NCI-H1694 treated with DMSO at 0.1 percent for 48 hours (cell line): ENCODE data around the gene MED10.
"Not testable (repeated sequence)": the region's sequence is repeated elsewhere in the genome, so short reads cannot be mapped to it uniquely, and the experiment has no call there.

ENCODE experiments used
- DNase-seq: peaks from one replicate; lab custom pipeline; 2025; lab: John Stamatoyannopoulos, UW

MED10 gene

DNA sequence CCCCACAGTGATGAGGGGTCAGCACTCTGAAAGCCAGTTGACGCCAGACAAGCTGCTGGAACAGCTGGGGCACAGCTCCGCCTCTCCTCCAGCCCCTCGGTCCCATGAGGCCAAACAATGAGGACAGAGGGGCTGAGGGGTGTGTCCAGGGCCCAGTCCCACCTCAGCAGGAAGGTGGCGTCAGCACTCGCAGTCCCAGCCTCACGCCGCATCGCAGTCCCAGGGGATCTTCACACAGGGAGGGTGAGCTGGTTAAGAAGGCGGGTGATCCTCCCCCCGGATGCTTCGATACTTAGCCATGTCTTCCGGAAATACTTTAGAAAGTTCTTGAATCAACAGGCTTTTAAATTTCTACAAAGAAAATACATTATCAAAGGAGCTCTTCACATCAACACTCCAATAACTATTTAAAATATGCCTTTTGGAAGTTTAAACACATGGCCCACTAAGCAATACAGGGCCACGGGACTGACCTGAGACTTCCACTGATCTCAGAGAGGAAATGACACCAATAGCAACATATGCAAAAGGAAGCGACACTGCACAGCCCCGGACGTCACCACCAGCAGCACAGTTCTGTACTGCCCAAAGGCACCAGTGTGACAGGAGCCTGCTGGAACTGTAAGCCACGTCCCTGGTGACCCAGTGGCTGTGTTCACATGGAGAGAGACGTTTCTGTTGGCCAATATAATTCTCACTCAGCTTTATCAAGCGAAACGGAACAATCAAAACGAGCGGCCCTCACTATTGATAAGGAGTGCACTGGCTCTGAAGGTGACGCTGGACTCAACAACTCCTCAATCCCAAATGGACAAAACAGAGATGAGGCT, 5.9 kb downstream of the MED10 start:
- DNase-seq, result no peak

DNA sequence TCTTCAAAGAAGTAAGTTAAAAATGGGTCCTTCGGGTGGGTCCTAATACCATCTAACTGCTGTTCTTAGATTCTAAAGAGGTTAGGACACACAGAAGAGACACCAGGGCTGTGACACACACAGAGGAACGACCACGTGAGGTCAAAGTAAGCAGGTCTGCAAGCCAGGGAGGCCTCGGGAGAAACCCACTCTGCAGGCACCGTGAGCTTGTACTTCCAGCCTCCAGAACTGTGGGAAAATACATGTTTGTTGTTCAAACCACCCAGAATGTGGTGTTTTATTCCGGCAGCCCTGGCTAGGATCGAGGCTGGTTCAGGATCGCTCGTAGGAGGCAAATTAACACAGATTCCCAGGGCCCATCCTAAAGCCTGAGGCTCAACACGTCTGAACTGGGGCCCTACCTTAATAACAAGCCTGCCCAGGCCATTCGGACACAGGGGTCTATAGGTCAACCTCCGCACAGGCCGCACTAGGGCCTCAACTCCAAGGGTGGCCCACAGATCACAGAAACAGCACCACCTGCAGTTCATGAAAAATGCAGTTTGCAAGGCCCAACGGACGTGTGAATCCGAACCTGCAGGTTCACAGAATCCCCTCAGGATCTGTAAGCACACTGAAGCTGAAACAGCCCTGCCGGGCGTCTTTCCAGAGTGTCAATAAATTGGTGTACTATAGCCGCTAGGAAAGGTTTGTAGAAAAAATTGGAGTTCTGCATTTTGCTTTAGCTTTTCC, 7.1 kb downstream of the MED10 start:
- no peak for DNase-seq

DNA sequence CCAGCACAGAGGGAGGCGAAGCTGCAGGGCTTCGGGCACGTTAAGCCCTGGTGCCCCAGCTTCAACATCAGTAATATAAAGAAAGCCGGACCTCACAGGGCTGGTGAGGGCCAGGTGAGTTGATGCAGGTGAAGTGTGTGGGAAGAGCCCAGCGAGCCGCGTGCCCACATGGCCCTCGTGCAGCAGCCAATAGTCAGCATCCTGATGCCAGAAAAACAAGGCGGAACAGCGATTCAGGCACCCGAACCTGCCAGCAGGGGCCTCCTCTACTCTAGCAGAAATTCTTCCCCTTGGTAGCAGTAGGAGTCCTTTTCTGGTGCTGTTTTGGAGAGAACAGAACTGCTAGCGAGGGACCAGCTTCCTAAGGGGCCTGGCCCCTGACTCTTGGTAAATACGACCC, 7.8 kb downstream of the MED10 start:
- no peak for DNase-seq

DNA sequence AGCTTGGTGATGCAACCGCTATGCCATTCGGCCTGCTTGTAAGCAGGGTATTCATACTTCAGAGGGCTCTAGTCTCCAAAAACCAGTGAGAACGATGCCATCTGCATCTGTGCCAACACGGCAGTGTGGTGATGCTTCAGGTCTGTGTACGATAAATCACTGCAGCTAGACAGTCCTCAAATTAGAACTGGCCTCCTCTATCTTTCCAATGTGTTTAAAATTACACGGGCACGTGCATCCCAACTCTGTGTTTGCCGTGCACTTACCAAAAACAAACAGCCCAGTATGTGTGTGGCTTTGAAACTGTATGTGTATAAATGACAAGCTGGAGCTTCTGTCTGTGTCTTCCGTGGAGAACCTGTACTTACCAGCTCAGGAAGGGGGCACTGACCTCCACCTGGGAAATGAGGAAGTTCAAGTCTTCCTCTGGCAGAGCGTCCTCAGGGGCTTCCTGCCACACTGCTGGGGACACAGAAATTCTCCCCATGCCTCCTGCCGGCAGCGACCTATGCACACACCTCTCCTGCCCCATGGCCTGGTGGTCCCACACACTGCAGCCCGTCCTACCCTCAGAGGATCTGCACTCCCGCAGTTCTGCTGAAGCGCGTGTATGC, 12.3 kb downstream of the MED10 start:
- DNase-seq, result no peak

DNA sequence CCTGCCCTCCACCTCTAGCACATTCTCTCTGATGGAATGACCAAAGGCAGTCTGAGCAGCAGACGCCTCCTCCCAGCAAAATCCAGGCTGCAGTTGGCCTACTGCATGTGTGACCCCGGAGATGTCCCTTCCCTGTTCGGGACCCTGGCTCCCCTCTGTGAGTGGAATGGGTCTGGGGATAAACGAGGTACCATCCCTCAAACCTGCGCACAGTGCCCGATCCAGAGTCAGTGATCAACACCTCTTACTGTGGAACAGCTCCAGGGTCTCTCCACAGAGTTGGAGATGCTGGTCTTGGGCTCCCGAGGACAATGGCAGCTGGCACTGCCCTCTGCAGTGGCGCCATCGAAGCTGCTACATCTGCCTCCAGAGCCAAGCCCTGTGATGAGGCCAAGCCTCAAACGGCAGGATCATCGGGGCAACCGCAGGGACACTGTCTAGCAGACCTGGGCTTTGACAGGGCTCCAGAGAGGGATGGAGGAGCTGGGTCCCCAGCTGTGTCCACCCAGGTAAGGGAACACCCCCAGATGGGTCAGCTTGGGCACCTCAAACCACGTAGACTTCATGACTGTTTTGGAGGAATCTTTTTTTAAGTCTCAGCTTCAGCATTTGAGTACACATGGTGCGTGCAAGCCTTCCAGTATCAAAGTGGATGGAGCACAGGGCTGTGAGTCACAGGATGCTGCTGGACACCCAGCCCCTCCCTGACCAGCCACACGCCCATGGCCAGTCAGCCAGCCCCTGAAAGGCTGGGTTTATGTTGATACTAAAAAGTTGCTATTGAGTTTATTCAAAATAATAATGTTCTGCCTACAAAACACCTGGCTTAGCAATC, 13.0 kb downstream of the MED10 start:
- no peak for DNase-seq

DNA sequence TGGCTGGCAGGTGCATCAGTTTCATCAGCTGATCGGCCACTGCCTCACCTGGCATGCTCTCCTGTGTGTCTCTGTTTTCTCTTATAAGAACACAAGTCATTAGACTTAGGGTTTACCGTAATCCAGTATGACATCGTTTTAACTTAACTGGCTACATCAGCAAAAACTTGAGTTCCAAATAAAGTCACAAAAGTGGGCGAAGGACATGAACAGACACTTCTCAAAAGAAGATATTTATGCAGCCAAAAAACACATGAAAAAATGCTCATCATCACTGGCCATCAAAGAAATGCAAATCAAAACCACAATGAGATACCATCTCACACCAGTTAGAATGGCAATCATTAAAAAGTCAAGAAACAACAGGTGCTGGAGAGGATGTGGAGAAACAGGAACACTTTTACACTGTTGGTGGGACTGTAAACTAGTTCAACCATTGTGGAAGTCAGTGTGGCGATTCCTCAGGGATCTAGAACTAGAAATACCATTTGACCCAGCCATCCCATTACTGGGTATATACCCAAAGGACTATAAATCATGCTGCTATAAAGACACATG, 14.8 kb downstream of the MED10 start:
- DNase-seq, result not testable (repeated sequence)

DNA sequence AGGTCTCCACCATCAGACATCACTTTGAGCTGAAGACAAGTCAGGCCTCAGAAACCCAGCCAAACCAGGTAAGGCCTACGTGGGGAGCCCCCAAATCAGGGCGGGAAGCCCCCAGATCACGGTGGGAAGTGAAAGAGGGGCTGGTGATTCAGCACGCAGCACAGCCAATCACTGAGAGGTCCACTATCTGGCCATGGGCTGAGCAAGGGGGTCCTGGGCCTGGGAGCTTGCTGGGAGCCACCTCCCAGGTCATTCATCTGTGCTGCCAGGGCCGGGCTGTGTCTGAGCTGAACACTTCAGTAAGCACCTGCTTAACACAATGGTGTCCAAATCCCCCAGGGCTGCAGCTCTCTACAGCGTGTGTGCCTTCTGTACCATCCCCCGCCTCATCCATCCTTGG, 15.5 kb downstream of the MED10 start:
- DNase-seq, result no peak

DNA sequence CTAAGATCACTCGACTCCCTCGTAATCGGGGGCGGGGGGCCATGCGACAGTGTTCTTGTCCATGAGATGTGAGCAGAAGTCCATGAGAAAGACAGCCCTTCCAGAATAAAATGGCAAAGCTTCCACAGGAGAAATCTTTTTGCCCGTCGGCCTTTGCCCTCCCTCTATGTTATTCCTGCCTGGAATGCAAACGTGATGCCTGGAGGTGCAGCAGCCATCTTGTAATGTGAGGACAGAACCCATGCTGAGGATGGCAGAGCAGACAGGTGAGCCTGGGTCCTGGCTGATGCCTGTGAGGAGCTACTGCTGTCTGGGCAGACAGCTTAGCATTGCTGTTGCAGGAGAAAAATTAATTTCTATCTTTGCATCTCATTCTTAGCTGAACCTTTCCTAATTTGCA, 17.2 kb downstream of the MED10 start:
- no peak for DNase-seq

DNA sequence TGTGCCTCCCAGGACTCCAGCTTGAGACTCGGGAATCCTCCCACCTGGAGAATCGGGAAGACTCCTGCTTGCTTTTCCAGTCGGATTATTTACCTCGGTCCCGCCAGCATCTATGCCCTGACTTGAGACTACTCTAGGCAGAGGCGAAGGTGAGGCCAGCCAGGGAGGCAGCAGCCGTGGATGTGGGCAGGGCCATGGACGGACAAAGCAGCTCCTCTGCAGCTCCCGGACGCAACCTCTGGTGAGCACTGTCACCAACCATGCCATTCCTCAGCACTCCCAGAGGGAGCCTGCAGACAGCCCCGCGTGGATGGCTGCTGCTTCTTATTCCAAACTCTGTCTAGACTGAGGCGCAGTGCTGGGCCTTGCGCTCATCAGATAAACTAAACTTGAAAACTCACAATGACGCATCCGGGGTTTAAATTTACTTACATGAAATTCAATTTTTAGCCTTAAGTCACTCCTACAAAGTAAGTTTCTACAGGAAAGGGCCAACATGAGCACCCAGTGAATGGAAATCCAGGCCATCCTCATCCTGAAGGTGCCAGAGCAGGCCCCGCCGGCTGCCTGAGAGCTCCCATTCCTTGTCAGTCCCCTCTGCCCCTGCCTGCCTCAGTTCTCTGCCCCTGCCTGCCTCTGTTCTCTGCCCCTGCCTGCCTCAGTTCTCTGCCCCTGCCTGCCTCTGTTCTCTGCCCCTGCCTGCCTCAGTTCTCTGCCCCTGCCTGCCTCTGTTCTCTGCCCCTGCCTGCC, 17.8 kb downstream of the MED10 start:
- no peak for DNase-seq

DNA sequence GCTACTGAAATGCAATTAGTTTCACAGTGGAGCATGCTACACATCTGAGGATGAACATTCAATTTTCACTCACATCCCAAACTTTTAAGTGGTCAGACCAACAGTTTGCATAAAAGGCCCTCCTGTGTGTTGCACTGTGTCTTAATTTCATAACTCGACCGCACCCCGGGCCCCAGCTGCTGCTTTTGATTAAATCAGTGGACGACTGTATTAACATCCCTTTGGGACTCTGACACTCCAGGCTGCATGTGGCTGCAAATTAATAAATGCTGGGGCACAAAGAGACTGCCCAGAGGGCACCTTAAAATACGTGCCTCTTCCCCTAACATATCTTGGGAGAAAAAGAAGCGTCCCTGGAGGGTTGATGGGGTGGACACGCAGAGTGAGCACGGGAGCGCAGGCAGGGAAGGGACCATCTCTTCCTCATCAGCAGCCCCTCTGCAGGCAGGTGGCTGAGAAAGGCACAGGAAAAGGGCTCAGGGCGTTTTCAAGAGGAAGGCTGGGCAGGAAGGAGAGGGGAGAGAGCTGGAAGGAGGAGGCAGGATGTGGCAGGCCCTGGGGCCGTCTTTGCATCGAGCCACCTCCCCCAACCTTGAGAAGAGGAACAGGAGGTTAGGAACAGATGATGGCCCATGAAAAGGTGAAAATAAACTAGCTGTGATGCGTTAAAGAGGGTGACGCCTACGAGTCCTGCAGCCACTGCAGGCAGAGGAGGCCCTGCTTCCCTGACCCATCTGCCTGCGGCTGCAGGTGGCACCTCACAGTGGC, 18.6 kb downstream of the MED10 start:
- no peak for DNase-seq

DNA sequence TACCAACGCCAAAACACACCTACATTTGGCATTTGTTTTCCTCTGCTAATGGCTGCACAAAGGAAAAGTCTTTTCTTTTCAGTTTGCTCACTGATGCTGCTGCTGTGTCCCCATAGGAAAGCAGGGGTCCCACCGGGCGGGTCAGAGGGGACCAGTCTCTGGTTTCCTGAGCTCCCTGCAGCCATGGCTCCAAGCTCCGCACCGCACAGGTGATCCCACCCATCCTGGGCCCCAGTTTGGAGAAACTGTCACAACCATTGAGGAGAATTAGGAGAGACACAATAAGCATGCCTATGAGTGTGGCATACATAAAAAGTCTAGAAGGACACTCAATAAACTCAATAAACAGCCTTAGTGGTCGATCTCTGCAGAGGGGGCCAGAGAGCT, 19.9 kb downstream of the MED10 start:
- DNase-seq, result no peak

DNA sequence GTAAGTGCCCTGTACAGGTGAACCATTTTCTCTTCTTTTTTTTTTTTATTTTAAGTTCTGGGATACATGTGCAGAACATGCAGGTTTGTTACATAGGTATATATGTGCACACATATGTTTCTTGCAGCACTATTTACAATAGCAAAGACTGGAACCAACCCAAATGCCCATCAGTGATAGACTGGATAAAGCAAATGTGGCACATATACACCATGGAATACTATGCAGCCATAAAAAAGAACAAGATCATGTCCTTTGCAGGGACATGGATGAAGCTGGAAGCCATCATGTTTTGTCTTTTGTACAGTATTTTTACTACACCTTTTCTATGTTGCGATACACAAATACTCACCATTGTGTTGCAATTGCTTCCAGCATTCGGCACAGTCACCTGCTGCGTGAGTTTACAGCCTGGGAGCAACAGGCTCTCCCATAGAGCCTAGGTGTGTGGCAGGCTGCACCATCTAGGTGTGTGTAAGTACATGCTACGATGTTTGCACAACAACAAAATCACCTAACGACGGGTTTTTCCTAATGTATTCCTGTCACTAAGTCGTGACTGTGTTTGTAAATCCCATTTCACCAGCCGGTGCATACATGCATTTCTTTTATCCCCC, 20.4 kb downstream of the MED10 start:
- not testable (repeated sequence) for DNase-seq

DNA sequence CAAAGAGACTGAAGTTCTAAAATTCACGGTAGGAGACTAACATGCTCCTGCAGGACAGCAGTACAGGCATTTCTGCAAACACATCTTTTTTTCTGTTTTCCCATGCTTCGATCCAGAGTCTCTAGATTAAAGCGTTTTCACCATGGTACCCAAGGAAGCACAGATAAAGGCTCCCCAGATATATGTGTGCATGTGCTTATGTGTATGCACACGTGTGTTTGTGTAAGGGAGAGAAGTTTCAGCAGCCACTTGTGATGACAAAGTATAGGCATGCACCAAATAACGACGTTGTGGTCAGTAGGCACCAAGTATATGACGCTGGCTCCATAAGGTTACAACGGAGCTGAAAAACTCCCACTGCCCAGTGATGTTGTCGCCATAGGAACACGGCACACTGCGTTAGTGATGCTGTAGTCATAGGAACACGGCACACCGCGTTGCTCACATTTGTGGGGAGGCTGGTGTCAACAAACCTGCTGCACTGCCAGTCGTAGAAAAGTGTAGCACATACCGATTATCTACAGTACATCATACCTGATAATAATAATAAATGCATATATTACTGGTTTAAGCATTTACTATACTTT, 21.7 kb downstream of the MED10 start:
- no peak for DNase-seq

DNA sequence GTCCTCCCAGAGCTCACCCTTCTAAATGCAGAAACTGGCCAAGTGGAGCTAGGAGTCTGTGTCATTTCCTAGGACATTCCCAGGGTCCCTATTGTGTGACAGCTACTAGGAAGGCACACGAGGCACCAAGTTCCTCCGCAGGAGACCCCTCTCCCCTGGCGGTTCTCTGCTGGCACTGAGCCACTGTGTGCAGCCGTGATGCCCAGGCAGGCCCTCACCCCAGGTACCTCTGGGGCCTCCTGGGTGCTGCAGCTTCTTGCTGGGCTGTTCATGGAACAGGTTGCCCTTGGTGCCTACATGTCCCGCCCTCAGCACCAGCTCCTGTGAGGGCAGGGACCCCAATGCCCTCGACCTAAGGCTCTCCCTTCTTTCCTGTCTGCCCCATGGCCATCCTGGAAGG, 23.1 kb downstream of the MED10 start:
- no peak for DNase-seq

DNA sequence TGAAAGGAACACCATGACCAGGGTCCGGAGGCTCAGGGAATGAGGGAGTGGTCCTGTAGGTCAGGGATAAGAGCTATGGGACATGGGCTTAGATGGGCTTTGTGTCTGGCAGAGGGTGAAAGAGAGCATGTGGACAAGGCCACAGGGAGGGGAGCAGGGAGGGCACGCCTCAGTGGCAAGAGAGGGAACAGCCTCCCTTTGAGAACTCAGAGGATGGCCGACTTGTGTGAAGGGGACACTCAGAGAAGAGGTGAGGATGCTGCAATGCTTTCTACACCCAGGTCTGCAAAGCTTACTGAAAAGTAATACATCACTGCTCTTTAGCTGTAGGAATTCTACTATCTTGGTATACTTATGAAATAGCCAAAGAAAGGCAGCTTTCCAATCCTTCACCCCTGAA, 23.5 kb downstream of the MED10 start:
- no peak for DNase-seq

DNA sequence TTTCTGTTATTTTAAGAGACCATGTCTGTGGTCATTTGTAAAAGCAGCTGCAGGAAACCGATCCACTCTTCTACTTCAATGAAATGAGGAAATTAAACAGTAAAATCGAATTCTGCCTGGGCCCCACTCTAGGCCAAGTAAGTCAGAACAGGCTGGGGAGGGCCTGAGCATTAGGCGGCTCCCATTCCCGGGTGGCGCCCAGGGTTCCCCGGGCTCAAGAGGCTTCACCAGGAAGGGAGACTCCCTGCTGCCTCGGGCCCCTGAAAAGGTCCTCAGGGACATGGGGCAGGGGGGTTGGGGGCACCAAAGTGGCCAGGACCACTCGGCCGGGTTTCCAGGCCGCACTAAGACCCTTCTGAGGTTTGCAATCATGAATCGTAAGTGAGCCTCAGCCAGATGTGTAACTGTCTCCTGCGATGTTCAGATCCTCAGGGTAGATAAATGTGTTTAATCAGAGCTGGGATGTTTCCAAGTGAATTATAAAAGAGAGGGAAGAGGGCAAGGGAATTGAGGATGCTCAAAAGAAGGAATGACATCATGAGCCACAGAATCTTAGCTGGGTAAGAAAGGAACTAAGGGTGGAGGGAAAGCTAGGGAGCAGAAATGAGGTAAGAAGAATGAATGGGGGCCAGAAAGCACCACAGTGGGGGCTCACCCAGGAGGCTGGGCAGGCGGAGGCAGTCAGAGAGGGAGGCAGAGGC, 24.6 kb downstream of the MED10 start:
- DNase-seq, result no peak

DNA sequence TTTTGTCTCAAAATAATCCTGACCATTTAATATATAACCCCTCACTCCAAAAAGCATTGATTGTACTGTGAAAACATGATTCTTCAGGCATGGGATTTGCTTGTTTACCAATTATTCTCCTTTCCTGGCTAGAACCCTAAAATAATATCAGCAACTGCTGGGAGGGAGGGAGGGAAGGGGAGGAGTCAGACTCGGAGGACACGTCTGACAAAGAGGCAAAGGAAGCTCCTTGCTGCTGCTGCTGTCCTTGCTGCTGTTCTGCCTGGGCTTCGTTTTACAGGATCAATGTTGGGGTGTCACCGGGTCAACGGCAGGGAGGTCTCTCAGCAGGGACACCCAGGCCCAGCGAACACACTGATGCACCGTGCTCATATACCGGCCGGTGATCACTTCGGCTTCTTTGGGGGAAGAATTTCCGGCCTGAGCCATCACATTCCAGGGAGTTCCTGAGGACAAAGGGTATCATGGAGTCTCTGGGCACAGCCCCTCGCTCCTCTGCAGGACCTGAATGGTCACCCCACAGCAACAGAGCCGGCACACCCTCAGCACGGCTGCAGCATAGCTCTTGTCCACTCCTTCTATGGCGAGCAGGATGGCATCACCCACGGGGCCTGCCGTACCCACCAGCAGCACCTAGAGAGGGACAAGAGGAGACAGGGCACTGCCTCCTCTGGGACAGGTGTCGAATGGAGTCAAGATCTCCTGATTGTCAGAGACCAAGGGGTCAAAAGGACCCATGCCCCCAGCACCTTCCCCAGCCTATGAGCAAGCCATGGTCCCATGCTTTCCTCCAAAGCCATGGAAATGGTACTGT, 27.9 kb downstream of the MED10 start:
- no peak for DNase-seq

DNA sequence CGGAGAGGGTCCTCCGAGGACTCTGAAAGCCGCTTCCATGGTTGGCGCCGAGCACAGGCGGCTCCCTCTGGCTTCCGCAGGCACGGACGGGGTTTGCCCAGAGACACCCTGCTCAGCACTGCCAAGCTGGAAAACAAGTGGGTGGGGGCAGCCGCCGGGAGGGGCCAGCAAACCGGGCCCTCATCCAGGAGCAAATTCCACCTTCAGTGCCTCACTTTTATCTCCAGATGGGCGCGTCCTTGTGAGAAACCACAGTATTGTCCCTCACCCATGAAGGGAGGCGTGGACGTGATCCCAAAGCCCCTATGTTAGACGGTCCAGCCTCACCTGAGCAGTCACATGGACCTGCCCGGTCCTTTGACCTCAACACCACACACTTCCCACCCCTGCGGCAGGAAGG, 29.0 kb downstream of the MED10 start:
- DNase-seq, result no peak
